Measurements from ENCODE around the gene SLC22A13.

The SLC22A13 gene

DNA sequence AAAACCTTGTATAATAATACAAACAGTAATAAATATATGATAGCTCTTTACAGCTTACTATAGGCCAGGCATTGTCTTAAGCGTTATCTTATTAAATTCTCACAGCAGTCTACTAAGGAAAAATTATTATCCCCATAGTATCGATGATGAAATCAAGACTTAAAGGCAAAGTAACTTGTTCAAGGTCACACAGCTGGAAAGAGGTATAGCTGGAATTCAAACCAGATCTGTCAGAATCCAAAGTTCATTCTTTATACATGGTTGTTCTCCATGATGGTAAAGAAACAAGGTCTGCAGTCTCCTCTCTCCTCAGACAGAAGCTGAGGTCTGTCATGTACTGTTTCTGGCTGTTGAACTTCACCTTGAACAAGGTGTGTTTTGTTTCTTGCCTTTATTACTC lies 15.4 kb upstream of the SLC22A13 start:
- no peak overlapping the region for H3K4me3 ChIP-seq (ENCODE audit: low read length)
- TF ChIP-seq ZNF274 (IDR thresholded peaks at IDR 0.05; ENCODE audit: low read depth, low read length): no peak

GRCh38 chr3:38251197-38251596 lies 14.4 kb upstream of the SLC22A13 start:
- H3K4me3 ChIP-seq (ENCODE audit: low read length): no peak overlapping the region
- TF ChIP-seq ZNF274 (IDR thresholded peaks at IDR 0.05; ENCODE audit: low read depth, low read length): no peak

GRCh38 chr3:38253704-38254103 lies 11.9 kb upstream of the SLC22A13 start:
- no peak overlapping the region for H3K4me3 ChIP-seq (ENCODE audit: low read length)
- no peak for TF ChIP-seq ZNF274 (IDR thresholded peaks at IDR 0.05; ENCODE audit: low read depth, low read length)

- H3K4me3 ChIP-seq (ENCODE audit: low read length): no peak overlapping the region
- TF ChIP-seq ZNF274 (IDR thresholded peaks at IDR 0.05; ENCODE audit: low read depth, low read length): no peak
Observed at GRCh38 chr3:38254872-38255271, 10.7 kb upstream of the SLC22A13 start.

GRCh38 chr3:38255627-38256026 lies 10.0 kb upstream of the SLC22A13 start:
- TF ChIP-seq ZNF274 (IDR thresholded peaks at IDR 0.05; ENCODE audit: low read depth, low read length): no peak

DNA sequence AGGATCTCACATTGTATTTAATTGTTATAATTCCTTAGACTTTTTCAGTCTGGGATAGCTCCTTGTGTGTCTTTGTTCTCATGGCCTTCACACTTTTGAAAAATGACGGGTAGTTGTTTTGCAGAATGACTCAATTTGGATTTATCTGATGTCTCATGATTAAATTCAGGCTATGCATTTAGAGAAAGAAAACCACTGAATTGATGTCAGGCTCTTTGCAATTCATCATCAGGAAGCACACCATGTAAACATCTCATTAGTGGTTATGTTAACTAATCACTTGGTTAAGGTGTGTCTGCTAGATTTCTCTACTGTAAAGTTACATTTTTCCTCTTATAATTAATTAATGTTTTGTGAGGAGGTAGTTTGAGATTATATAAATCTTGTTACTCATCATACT lies 8.0 kb upstream of the SLC22A13 start:
- TF ChIP-seq ZNF274 (IDR thresholded peaks at IDR 0.05; ENCODE audit: low read depth, low read length): no peak
- no peak overlapping the region for H3K4me3 ChIP-seq (ENCODE audit: low read length)

More at GRCh38 chr3:38255627-38256026, 10.0 kb upstream of the SLC22A13 start:
- no peak overlapping the region for H3K4me3 ChIP-seq (ENCODE audit: low read length)

- no peak overlapping the region for H3K4me3 ChIP-seq (ENCODE audit: low read length)
- no peak for TF ChIP-seq ZNF274 (IDR thresholded peaks at IDR 0.05; ENCODE audit: low read depth, low read length)
Observed at GRCh38 chr3:38260474-38260873, 5.1 kb upstream of the SLC22A13 start.

GRCh38 chr3:38264353-38264771 lies 1.2 kb upstream of the SLC22A13 start:
- no peak for TF ChIP-seq ZNF274 (IDR thresholded peaks at IDR 0.05; ENCODE audit: low read depth, low read length)
- H3K4me3 ChIP-seq (ENCODE audit: low read length): no peak overlapping the region

DNA sequence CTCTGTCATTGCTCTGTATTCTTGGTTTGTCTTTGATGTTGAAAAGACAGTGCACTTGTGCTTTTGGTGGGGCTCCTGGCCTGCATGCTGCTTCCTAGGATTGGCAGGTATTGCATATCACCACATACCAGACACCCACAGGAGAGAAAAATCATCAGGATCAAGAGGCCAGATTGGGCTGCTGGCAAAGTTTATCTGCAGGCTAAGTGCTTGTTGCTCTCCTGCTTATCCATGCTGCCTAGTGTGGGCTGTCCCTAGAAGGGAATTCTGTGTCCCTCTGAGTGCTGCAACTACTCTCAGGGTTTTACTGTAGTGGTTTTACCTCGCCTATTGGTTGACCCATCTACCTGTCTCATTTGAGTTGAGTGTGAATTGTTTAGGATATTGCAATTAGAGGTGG lies 833 bp upstream of the SLC22A13 start:
- no peak for TF ChIP-seq ZNF274 (IDR thresholded peaks at IDR 0.05; ENCODE audit: low read depth, low read length)
- H3K4me3 ChIP-seq (ENCODE audit: low read length): no peak overlapping the region

DNA sequence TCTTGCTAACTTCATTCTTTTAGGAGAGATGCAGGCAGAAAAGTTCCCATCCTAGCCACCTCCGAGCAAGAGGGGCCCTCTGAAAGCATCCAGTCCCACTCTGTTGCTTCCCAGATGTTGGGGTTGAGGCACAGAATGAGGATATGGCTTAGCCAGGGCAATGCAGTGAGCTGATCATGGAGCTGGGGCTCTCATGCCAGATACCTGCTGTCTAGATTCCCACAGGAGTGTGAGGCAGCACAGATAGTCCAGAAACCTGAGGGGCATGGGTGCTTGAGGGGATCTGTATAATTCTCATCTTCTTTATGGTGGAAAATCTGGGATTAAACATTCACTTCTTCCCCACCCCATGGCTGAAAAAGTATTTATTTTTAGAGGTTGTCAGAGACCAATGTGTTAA lies 1.2 kb downstream of the SLC22A13 start:
- no peak overlapping the region for H3K4me3 ChIP-seq (ENCODE audit: low read length)
- no peak for TF ChIP-seq ZNF274 (IDR thresholded peaks at IDR 0.05; ENCODE audit: low read depth, low read length)

DNA sequence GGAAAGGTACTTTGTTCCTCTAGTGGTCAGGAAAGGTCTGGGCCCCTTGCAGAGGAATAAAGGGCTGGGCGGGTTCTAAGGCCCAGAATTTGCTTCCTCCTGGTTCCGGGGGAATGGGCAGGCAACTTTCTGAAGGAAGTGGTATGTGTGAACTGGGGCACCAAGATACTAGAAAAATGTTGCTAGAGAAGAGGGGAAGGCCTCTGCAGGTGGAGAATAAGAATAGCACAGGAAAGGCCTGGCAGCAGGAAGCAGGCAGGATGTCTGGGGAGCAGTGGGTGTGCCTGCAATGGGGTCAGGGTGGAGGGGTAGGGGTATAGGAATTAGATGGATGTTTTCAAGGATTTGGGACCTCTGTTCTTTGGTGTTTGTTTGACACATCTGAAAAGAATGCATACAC lies 2.0 kb downstream of the SLC22A13 start:
- TF ChIP-seq ZNF274 (IDR thresholded peaks at IDR 0.05; ENCODE audit: low read depth, low read length): no peak
- no peak overlapping the region for H3K4me3 ChIP-seq (ENCODE audit: low read length)

- H3K4me3 ChIP-seq (ENCODE audit: low read length): no peak overlapping the region
- TF ChIP-seq ZNF274 (IDR thresholded peaks at IDR 0.05; ENCODE audit: low read depth, low read length): no peak
Observed at GRCh38 chr3:38268087-38268486, 2.5 kb downstream of the SLC22A13 start.

DNA sequence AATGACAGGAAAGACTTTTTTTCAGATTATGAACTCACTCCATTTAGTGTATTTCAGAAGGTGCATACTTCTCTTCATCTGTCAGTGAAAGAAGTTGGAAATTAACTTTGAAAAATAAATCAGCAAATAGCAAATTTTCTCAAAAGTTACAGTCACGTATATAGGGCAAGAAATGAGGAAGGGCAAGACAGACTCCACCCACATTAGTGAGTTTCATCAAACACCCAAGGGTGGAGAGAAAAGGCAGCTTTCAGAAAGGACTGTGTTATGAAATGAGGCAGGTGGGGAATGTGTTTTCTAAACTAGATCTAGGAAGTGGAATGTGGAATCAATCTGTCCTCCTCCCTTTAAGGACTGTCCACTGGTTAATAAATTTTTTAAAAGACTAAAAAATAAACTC lies 2.9 kb downstream of the SLC22A13 start:
- H3K4me3 ChIP-seq (ENCODE audit: low read length): no peak overlapping the region
- no peak for TF ChIP-seq ZNF274 (IDR thresholded peaks at IDR 0.05; ENCODE audit: low read depth, low read length)

- no peak overlapping the region for H3K4me3 ChIP-seq (ENCODE audit: low read length)
- no peak for TF ChIP-seq ZNF274 (IDR thresholded peaks at IDR 0.05; ENCODE audit: low read depth, low read length)
Observed at GRCh38 chr3:38270606-38271005, 5.0 kb downstream of the SLC22A13 start.

DNA sequence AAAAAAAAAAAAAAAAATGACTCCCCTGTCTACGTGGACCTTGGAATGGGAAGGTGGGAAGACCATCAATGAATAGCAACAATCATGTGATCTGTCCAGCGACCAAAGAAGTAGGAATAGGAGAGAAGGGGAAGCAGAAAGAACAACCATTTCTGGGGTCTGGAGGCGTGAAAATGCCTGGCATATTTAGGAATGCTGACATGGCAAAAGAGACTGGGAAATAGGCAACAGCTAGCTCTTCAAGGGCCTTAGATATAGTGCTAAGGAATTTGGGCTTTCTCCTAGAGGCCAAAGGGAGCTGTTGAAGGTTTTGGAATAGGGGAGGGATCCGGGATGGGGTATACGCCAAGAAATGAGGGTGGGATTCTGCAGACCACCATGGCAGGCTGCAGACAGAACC lies 5.9 kb downstream of the SLC22A13 start:
- TF ChIP-seq ZNF274 (IDR thresholded peaks at IDR 0.05; ENCODE audit: low read depth, low read length): no peak
- no peak overlapping the region for H3K4me3 ChIP-seq (ENCODE audit: low read length)

DNA sequence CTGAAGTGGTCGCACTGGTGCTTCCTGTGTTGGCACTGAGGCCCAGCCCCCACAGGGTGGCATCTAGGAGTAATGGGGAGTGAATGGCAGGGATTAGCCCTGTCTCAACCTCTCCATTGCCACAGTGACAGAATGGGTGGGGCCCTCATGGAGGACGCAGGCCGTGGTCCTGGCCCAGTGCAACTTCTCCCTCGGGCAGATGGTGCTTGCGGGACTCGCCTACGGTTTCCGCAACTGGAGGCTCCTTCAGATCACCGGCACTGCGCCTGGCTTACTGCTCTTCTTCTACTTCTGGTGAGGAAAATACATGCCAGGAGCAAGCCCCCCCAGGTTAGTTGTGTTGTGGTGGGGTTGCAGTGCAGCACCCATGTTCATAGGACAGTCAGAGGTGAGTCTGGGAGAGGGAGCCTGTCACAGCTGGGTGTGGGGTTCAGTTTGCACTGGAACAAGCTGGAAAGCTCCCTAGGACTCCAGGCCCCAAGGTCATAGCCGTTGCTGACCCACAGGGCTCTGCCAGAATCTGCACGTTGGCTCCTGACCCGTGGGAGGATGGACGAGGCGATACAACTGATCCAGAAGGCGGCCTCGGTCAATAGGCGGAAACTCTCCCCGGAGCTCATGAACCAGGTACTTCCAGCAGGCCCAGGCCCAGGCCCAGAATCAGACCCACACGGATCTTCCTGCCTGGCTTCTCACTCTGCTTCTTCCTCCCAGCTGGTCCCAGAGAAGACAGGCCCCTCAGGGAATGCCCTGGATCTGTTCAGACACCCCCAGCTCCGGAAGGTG lies 9.4 kb downstream of the SLC22A13 start:
- TF ChIP-seq ZNF274 (IDR thresholded peaks at IDR 0.05; ENCODE audit: low read depth, low read length): no peak
- H3K4me3 ChIP-seq (ENCODE audit: low read length): no peak overlapping the region
